GM21423 (cell line): ENCODE measurements around the gene HPCAL4.

Experiments used
- ATAC-seq: cut with Tn5 transposase; IDR thresholded peaks from one replicate; pipeline ENCODE4 v1.9.1; 2021; ENCODE audit warnings: mild to moderate bottlenecking, moderate library complexity; ENCODE audit not compliant: unreplicated experiment

HPCAL4 gene

DNA sequence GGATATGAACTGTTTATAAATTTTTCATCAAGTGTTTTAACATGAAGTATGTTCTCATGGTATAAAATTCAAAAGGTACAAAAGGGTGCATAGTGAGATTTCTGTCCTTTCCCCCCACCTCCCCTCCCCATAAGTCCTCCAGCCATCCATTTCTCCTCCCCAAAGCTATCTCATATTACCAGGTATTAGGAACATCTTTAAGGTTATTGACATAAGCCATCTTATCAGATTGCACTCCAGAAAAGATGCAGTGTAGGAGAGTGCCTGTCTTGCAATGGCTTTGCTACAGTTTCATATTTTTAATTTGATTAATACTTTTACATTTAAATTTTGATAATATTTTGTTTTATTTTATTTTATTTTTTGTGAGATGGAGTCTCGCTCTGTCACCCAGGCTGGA lies 13.5 kb upstream of the HPCAL4 start:
- ATAC-seq: no peak

DNA sequence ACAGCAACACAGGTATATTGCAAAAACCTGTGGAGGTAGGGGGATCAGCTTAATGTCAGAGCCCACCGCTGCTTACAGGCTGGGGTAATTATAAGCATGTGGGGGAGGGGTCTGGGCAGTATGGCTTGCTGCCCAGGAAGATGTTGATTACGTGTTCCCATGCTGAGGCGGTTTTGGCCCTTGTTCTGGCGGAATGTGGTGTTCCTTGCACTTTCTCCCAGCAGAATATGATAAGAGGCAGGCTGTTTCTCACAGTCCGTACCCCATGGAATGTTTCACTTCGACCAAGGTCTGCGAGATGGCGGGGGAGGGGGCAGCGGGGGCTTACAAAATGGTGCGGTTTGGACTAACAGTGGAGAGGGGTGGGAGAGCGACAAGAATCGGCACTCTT lies 9.8 kb upstream of the HPCAL4 start:
- no peak for ATAC-seq

DNA sequence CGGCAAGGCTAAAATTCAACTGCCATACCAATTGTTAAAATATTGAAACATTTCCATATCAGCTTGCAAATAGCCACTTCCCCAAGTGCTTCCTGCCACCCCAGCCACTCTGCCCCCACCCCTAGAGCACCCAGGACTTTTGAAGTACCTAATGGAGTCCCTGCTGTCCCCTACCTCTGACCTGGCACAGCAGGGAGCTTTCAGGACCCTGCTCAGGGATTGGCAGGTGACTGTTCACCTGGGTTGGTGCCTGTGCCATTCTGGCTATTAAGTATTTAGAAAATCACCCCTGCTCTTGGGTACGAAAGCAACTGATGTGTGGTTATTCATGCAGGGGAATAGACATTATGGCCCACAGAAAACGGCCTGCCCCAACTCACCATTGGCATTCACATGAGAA lies 9.1 kb upstream of the HPCAL4 start:
- no peak for ATAC-seq

DNA sequence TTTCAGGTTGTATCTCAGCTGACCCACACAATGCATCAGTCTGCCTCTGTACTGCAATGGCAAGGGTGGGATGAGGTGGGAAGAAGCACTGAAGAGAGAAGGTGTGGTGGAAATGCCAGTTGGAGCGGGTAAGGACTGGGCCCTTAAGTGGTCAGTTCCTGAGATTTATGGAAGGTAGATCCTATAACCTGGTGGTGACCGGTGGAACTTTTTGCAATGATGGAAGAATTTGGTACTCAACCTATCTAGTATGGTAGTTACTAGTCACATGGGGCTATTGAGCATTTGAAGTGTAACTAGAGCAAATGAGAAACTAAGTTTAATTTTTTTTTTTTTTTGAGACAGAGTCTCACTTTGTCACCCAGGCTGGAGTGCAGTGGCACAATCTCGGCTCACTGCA lies 8.2 kb upstream of the HPCAL4 start:
- no peak for ATAC-seq

DNA sequence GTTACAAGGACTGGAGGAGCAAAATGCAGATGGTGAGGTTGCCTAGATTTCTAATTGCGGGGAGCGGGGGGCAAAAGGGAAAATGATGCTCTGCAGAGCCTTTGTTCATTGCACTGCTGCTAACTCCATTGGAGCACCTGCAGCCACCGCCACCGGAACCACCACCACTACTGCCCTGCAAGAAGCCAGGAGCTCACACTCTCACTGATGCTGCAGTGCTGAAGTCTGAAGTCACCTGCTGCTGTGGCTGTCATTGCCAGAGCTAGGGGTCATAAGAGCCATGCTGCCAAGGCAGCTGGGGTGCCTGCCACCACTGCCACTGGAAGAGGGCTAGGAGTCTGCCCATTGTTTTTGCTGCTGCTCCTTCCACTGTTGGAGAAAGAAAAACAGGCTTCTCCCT lies 7.3 kb upstream of the HPCAL4 start:
- ATAC-seq: no peak

DNA sequence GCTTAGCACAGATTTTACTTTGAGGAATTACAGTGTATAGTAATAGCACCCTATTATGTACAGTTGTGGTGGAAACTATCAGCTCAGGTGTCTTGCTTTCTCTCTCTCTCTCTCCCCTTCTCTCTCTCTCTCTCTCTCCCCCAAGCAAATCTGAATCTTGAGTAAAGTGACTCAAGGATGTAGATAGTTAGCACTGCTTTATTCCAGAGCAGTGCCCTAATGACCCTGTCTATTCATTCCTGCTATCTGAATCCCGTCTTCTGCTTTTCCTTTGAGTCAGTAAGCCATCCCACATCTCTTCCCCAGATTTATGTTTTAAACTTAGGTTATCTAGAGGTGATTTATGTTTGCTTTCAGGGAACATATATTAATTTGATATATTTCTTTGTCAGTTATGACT lies 5.2 kb upstream of the HPCAL4 start:
- ATAC-seq: no peak

DNA sequence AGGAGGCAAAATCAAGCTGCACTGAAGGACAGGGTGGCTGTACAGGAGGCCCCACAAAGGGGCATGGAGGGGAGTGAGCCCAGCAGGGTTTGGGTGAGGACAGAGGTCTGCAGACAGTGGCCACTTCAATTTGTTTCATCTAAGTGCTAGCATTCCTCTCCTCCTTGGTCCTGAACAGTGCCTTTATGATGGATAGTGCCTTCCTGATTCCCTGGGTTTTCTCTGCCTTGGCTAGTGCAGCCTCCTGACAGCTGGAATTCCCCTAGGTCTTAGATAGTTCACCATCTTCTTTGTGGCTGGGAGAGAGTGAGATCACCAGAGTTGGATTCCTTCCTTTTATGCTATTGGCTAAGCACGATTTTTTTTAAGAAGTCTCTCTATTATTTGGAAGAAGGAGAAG lies 3.8 kb upstream of the HPCAL4 start:
- no peak for ATAC-seq

DNA sequence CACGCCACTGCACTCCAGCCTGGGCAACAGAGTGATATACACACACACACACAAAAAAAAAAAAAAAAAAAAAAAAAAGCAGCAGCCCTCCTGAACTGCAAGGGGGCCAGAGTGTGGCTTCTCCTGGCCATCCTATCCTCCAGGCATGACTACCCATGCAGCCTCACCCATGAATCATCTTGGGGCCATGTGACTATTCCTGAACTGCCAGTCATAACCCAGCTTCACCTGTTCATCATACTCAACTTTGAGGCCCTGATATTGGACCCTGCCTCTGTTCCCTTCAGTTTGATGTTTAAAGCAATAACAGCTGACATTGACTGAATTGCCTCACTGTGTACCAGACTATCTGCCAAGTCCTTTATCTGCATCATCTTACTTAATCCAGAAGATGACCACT lies 2.8 kb upstream of the HPCAL4 start:
- no peak for ATAC-seq

DNA sequence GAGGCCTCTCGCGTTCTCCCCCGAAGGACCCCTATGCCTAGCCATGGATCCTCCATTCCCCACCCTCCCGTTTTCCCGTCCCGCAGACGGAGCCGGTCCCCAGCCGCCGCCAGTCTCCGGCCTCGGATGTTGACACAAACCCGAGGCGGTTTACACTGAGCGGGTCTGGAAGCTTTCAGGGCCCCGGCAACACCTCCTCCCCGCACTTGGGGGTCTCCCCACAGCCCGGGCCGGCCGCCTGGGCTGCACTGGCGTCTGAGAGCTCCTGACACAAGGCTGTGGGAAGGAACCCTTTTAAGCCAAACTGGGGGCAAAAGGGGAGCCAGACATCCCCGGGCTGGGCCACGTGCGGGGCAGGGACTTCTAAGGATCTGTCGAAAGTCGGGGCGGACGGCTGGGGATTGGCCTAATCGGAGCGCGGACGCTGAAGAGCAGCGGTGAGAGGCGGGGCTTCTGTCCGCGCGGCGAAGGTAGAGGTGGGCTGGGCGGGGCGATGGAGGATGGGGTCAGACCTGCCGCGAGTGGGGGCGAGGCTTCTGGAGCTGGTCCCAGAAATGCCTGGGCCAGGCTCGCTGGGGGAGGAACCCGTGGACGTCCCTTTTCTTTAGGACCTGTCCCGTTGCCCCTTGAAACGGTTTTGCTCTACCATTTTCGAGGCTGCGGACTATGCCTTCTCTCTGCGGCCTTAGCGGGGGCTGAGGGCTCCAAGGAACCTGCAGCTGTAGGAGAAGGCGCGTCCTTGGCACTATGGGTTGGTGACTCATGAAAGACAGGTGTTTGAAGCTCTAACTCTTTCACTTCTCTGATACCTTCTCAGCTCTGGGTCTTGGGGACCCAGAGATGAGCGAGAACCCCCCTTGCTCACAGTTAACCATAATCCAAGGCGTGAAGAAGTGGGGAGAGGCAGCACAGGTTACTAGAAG lies 1.2 kb upstream of the HPCAL4 start:
- no peak for ATAC-seq

DNA sequence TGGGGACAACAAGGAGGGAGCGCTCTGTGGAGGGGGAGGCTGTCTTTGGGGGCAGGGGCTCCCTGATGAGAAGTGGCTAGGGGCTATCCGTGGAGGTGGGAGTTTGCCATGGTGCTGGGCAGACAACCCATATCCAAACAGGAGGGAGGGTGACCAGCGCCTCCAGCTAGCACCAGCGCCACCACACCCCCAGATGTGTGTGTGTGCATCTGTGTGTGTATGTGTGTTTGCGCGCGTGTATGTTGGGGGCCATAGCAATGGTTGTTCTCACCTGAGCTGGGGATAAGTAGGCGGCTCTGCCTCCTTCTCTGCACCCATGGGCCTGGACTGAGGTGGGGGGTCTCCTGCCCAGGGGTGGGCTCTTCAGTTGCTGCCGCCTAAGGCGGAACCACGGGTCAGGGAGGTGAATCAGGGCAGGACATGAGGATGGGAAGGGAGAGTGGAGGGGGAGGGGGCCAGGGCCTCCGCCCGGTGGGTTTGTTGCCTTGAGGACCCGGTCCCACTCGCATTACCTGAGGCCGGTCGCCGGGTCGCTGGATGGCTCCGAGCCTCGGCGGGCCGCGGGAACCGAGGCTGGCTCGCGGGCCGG lies 345 bp downstream of the HPCAL4 start:
- ATAC-seq: no peak

DNA sequence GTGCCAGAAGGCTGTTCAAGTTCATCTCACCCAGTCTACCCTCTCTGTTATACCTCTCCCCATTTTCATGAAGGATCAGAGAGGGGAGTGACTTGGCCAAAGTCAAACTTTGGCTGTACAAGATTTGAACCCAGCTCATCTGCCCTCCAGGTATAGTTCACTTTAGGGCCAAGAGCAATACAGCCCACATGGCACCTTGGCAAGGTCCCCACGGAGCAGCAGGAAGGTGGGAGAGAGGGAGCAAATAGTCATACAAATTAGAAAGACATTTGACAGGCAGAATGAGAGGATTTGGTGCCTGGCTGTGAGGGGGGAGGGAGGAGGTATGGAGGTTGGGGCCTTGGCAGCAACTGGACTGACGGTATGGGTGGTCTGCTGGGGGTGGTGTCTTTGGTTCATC lies 1.0 kb downstream of the HPCAL4 start:
- no peak for ATAC-seq

DNA sequence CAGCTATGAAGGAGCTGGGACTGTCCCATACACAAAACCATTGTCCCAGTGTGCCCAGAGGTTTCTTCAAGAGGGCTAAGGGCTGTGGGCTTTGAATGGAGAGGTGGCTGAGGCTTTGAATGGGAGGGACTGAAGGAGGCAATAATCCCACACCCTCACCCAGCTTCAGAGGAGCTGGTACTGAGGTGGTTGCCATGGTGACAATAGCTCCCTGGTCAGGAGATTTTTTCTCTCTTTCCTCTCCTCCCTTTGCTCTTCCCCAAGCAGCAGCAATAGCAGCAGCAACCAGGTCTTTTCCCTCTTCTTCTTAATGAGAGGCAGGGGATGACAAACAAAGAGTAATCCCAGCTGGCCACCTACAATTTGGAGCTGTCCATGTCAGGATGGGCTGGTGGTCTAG lies 1.6 kb downstream of the HPCAL4 start:
- ATAC-seq: no peak

DNA sequence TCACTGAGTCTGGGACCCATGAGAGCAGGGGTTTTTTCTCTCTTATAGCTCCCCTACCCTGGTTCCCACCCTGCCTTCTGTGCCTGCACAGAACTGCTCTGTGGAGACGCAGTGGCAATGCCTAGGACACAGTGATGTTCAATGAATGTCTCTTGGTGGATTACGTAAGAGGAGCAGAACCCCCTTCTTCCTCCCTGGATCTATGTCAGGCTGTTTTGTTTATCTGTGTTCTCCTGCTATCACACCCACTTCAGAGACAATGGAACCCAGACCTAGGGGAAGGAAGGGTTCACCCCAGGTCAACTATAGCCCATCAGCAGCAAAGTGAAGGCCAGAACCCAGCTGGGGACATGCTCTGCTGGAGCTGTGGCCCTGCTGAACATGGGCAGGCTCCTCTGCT lies 2.0 kb downstream of the HPCAL4 start:
- ATAC-seq: no peak

DNA sequence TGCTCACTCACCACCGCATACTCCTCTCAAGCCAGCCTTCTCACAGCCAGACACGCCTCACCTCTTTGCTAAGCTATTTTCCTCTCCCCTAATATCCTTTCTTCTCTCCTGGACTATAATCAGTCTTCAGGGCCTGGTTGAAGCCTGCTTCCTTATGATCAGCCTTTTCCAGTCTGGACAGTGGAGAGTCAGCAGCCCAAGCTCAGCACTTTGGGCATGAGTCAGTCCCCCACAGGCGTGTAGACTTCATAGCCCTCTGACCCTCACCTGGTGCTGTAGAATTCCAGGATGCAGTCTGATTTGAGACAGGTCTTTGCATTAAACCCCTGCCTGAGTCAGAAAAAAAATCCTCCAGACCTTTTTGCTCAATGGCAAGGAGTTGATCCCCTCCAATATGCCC lies 2.5 kb downstream of the HPCAL4 start:
- no peak for ATAC-seq

DNA sequence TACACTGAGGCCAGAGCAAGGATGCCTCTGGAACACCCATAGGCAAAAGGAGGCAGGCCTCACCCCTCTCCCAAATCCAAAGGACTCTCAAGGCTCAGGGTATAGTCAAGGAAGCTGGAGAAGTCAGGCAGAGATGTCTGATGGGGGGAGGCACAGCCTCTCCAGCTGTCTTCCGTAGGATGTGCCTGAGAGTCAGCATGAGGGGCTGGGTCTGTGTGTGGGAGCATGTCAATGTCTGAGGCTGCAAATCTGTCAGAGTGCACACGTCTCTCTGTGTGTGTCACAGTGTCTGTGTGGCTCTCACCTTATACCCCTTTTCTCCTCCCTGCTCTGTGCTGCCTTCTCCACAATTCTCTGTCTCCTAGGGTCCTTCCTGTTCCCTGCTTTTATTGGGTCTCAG lies 4.0 kb downstream of the HPCAL4 start:
- ATAC-seq: no peak

DNA sequence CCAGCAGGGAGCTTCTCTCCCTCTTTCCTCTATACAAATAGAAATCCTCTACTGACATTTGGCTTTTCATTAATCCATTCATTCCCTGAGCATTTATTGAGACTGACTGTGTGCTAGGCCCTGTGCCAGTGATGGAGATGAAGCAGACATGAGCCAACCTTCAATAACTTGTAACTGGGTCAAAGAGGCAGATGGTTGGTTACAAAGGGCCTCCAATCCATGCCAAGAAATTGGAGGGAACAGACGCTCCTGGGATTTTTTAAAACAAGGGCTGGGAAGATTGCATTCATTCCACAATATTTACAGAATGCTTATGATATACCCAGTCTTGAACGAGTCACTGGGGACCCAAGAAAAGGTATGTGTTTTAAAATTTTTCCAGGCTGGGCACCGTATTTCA lies 6.2 kb downstream of the HPCAL4 start:
- no peak for ATAC-seq

DNA sequence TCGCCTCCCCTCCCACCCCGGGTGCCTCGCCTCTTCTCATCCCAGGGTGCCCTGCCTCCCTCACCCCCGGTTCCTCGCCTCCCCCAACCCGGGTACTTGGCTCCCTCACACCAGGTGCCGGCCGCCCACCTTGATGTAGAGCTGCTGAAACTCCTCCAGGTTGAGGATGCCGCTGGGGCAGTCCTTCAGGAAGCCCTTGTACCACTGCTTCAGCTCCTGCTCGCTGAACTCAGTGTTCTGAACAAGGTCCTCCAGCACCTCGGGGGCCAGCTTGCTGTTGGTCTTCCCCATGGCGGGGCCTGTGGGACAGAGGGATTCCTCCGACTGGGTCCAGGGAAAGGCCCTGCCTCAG lies 6.9 kb downstream of the HPCAL4 start:
- ATAC-seq: no peak

DNA sequence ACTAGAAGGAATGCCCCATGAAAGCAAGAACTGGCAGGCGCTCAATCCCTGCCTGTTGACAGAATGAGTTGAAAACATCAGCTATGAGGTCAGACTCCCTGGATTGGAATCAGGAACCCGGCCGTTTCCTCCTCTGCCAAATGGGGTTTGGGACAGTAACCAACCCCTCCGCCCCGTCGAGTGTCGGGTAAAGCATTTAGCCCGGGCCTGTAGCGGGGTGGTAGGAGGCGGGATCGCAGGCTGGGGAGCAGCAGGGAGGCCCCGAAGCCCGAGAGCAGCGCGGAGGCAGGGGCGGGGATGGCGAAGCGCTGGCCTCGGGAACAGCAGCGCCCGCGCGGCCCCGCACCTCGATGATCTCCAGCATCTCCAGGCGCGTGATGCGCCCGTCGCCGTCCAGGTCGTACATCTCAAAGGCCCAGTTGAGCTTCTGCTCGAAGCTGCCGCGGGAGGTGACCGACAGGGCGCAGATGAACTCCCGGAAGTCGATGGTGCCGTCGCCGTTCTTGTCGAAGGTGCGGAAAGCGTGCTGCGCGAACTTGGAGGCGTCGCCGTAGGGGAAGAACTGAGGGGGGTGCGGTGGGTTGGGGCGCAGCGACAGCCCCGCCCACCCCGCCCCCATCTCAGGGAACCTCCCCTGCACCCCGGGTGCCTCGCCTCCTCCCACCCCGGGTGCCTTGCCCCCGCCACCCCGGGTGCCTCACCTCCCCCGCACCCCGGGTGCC lies 7.5 kb downstream of the HPCAL4 start:
- ATAC-seq: no peak

DNA sequence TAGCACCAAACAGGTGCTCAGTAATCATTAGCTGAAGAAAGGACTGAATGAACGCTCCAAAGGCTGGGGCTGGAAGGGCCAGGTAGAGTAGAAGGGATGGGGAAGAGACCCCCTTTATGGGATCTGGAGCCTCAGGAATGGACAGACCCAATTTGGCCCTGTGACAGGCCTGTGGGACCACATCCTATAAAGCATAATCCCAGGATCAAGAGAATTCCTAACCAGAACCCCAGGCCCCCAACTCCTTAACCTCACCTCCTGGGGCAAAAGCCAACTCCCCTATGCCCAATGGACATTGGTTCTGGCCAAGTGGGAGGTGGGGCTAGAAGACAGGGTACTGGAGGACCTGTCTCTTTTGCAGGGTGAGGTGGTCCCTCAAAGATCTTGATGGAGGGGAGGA lies 9.2 kb downstream of the HPCAL4 start:
- no peak for ATAC-seq

DNA sequence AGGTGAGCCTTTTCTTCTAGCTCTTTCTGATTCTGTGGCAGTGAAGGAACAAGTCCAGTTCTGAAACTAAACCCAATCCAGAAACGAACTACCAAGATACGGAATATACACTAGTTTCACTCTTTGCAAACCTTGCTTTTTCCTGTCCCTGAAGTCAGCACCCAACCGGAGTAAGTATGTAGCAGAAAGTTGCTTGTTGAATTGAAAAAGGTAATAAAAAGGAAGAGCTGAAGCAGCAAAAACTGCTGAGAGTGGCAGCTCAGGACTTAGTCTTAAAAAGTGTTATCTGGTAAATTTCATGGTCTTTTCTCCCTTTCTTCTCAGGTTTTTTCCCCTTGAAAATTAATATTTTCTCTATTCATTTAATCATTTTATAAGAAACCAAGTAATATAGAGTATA lies 9.9 kb downstream of the HPCAL4 start:
- no peak for ATAC-seq

DNA sequence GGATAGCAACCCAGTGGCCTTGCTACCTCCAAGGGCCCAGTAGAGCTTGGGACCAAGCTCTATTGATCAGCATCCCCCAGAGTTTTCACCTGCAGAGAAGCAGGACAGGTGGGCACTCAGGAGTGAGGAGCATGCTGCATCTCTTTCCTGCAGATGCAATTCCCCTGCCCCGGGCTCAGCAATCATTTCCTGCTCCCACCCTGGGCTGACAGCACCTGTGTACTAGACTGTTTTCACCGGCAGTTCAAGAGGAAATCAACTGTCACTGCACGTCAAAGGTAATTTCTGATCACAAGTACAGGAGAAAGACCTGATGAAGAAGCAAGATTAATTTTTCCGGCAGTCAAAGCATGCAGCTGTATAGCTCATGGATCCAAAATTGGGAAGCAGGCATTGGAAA lies 10.5 kb downstream of the HPCAL4 start:
- ATAC-seq: no peak

DNA sequence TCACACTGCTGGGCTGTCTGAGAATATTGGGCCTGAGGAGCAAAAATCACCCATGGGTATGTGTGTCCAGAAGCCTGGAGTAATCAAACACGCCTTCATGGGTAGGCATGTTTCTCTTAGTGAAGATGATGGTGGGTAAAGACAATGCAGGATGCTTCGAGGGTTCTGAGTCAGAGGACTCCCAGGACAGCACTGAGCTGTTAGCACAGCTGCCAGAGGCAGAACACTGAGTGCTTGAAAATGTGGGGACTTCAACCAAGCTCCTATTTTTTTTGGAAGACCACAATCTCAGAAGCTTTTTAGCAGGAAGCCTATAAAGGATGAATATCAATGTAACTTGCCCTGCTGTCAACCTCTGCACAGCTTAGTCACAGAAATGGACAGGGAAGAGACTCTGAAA lies 11.4 kb downstream of the HPCAL4 start:
- ATAC-seq: no peak
